Measurements from ENCODE around the gene EFHD2. TPM values are rescaled to one million over a fixed set of nuclear protein-coding genes. Genes with fewer than 3 reads are reported as not detected.
"Not testable (repeated sequence)": the region's sequence is repeated elsewhere in the genome, so short reads cannot be mapped to it uniquely, and the experiment has no call there.

Gene EFHD2
- total RNA-seq, 2 donors from 2014 or later = 44.6 to 90.4 TPM

GRCh38 chr1:15427280-15427666, 17.6 kb downstream of the EFHD2 start:
- Mint-ChIP-seq H3K4me3 (no peak overlapping the region), H3K36me3 (ENCODE audit: low read depth) (peaks cover 52% of the 10 kb centered on the region), H3K27me3 (no peaks in the 10 kb centered on the region), H3K4me1 (peaks cover 9% of the 10 kb centered on the region), H3K9me3 (no peaks in the 10 kb centered on the region), H3K27ac (peak overlapping the region; percentile 36)
- no peak for ATAC-seq (replicated peaks)

GRCh38 chr1:15428252-15428651, 18.6 kb downstream of the EFHD2 start:
- not testable (repeated sequence) for ATAC-seq (replicated peaks)

DNA sequence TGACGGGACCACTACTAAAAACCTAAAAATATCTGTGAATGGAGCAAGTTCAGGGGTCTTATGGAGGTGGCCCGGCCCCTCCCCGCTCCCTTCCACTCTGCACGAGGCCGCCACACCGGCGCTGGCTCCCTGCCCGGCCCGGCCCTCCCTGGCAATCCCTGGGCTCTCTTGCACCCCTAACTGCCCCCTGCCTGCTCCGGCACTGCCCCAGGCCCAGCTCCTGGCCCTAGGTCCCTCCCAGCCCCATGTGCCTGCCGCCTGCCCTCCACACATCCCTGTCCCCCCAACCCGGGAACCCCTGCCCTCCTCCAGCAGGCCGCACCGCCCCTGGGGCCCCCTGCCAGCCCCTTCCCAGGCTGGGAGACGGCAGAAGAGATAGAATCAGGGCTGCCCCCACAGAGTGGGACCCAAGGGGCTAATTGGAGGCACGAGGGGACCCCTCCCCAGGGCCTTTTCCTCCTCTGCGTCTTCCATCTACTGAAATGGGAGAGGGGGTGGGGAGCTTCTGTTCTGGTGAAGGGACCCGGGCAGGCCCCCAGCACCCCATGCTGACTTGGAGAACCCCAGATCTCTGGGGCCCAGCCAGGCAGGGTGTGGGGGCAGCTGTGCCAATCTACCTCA, 19.2 kb downstream of the EFHD2 start:
- Mint-ChIP-seq H3K4me3 (no peak overlapping the region), H3K27ac (no peak overlapping the region), H3K36me3 (ENCODE audit: low read depth) (peaks cover 52% of the 10 kb centered on the region), H3K9me3 (no peaks in the 10 kb centered on the region), H3K4me1 (peaks cover 9% of the 10 kb centered on the region), H3K27me3 (no peaks in the 10 kb centered on the region)
- no peak for ATAC-seq (replicated peaks)

More at GRCh38 chr1:15428252-15428651, 18.6 kb downstream of the EFHD2 start:
- H3K4me1 Mint-ChIP-seq, H3K4me3 Mint-ChIP-seq, H3K27me3 Mint-ChIP-seq, H3K9me3 Mint-ChIP-seq: not testable (repeated sequence)
- peaks cover 52% of the 10 kb centered on the region for H3K36me3 Mint-ChIP-seq (ENCODE audit: low read depth)
- peak overlapping the region; percentile 36 for H3K27ac Mint-ChIP-seq

DNA sequence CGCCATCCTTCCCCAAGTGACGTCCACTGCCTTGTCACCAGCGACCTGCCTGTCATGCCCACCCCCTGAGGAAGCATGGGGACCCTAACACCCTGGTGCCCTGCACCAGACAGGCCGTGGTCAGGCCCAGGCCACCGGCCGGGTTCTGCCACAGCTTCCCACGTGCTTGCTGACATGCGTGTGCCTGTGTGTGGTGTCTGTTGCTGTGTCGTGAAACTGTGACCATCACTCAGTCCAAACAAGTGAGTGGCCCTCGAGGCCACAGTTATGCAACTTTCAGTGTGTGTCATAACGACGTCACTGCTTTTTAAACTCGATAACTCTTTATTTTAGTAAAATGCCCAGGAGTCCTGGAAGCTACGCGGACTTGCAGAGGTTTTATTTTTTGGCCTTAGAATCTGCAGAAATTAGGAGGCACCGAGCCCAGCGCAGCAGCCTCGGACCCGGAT, 20.0 kb downstream of the EFHD2 start:
- peaks cover 9% of the 10 kb centered on the region for H3K4me1 Mint-ChIP-seq
- peaks cover 46% of the 10 kb centered on the region for H3K36me3 Mint-ChIP-seq (ENCODE audit: low read depth)
- no peaks in the 10 kb centered on the region for H3K9me3 Mint-ChIP-seq
- H3K4me3 Mint-ChIP-seq = no peak overlapping the region
- peak; percentile 72 for ATAC-seq (replicated peaks)
- H3K27ac Mint-ChIP-seq = no peak overlapping the region
- no peaks in the 10 kb centered on the region for H3K27me3 Mint-ChIP-seq

GRCh38 chr1:15430787-15431570, 21.3 kb downstream of the EFHD2 start:
- no peaks in the 10 kb centered on the region for H3K27me3 Mint-ChIP-seq
- H3K36me3 Mint-ChIP-seq (ENCODE audit: low read depth) = peaks cover 38% of the 10 kb centered on the region
- no peak overlapping the region for H3K4me3 Mint-ChIP-seq
- no peak overlapping the region for H3K27ac Mint-ChIP-seq
- H3K9me3 Mint-ChIP-seq = no peaks in the 10 kb centered on the region
- ATAC-seq (replicated peaks) = peak; percentile 66
- H3K4me1 Mint-ChIP-seq = peaks cover 8% of the 10 kb centered on the region

- Mint-ChIP-seq H3K9me3 (no peaks in the 10 kb centered on the region), H3K27me3 (no peaks in the 10 kb centered on the region), H3K27ac (no peak overlapping the region)
These were observed 21.9 kb downstream of the EFHD2 start for GRCh38 chr1:15431571-15431948.

DNA sequence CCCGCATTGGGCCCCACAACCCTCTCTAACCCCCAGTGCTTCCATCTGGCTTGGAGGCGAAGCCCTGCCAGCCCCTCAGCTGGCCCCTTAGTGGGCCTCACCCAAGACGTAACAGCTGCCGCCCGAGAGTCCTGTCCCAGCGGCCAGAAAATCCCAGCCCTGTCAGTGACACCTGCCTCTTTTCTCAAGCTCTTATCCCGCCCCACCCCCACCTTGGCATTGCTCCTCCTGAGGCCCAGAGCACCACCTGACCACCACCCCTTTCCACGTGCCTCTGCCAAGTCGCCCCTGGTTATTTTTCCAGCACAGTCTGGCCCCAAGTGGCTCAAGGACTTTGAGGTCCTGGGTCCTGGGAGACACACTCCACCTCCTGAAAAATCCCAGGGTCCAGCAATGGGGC, 22.6 kb downstream of the EFHD2 start:
- H3K27me3 Mint-ChIP-seq = no peaks in the 10 kb centered on the region
- H3K36me3 Mint-ChIP-seq (ENCODE audit: low read depth) = peaks cover 25% of the 10 kb centered on the region
- ATAC-seq (replicated peaks) = no peak
- no peak overlapping the region for H3K27ac Mint-ChIP-seq
- H3K9me3 Mint-ChIP-seq = no peaks in the 10 kb centered on the region
- H3K4me3 Mint-ChIP-seq = no peak overlapping the region
- H3K4me1 Mint-ChIP-seq = no peaks in the 10 kb centered on the region

More at GRCh38 chr1:15431571-15431948, 21.9 kb downstream of the EFHD2 start:
- Mint-ChIP-seq H3K36me3 (ENCODE audit: low read depth) (peaks cover 32% of the 10 kb centered on the region), H3K4me1 (peaks cover 2% of the 10 kb centered on the region), H3K4me3 (no peak overlapping the region)
- no peak for ATAC-seq (replicated peaks)

- Mint-ChIP-seq H3K4me3 (no peak overlapping the region), H3K27ac (no peak overlapping the region), H3K9me3 (no peaks in the 10 kb centered on the region), H3K27me3 (no peaks in the 10 kb centered on the region), H3K36me3 (ENCODE audit: low read depth) (peaks cover 15% of the 10 kb centered on the region), H3K4me1 (no peaks in the 10 kb centered on the region)
- no peak for ATAC-seq (replicated peaks)
These were observed 23.8 kb downstream of the EFHD2 start for GRCh38 chr1:15433471-15433870.

DNA sequence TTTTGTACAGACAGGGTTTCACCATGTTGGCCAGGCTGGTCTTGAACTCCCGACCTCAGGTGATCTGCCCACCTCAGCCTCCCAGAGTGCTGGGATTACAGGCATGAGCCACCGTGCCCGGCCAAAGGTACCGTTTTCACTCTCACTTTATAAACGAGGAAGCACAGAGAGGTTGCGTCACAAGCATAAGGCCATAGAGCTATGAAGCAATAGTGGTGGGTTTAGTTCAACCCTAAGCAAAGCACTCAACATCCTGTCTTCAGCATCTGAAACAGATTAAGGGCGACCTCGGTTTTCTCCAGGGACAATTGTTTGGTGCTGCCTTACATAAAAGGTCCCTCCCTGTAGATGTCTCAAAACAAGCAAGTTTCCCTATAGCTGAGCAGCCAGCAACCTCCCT, 25.1 kb downstream of the EFHD2 start:
- not testable (repeated sequence) for H3K36me3 Mint-ChIP-seq (ENCODE audit: low read depth); ATAC-seq (replicated peaks); H3K9me3 Mint-ChIP-seq; H3K4me1 Mint-ChIP-seq; H3K27ac Mint-ChIP-seq; H3K4me3 Mint-ChIP-seq; H3K27me3 Mint-ChIP-seq

DNA sequence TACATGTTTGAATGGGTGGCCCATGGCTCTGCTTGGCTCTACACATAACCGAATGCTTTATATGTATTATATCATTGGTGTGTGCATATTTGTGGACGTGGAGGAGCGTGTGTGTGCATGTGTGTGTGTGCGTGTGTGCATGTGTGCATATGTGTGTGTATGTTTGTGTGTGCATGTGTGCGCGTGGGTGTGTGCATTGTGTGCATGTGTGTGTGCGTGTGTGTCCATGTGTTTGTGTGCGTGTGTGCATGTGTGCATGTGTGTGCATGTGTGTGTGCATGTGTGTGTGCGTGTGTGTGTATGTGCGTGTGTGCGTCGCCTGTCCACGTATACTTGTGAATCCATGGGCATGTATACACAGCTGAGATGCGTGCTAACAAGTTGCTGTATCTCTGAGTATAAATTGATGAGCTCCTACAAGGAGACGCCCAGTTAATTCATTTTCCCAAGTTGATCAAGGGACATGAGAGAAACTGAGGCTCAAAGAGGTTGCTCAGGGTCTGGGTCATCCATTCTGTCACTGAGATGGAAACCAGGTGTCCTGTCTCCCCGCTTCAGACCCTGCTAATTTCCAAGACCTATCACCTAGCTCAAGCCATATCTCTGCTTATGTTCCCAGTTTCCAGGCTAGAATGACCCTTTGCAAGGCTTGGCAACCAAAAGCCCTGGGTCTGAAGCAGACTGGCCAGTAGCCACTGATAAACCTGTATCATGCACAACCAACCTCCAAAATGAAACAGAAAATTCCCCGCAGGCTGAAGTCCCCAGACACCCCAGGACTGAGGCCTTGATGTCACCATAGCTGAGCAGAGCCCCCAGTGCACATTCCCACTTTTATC, 25.8 kb downstream of the EFHD2 start:
- H3K9me3 Mint-ChIP-seq = no peaks in the 10 kb centered on the region
- H3K36me3 Mint-ChIP-seq (ENCODE audit: low read depth) = peaks cover under 1% of the 10 kb centered on the region
- H3K27ac Mint-ChIP-seq = no peak overlapping the region
- ATAC-seq (replicated peaks) = no peak
- no peak overlapping the region for H3K4me3 Mint-ChIP-seq
- H3K4me1 Mint-ChIP-seq = no peaks in the 10 kb centered on the region
- no peaks in the 10 kb centered on the region for H3K27me3 Mint-ChIP-seq

GRCh38 chr1:15436881-15437442, 27.3 kb downstream of the EFHD2 start:
- Mint-ChIP-seq H3K27me3 (no peaks in the 10 kb centered on the region), H3K9me3 (no peaks in the 10 kb centered on the region), H3K27ac (no peak overlapping the region), H3K4me3 (no peak overlapping the region), H3K36me3 (ENCODE audit: low read depth) (no peaks in the 10 kb centered on the region), H3K4me1 (no peaks in the 10 kb centered on the region)
- no peak for ATAC-seq (replicated peaks)

DNA sequence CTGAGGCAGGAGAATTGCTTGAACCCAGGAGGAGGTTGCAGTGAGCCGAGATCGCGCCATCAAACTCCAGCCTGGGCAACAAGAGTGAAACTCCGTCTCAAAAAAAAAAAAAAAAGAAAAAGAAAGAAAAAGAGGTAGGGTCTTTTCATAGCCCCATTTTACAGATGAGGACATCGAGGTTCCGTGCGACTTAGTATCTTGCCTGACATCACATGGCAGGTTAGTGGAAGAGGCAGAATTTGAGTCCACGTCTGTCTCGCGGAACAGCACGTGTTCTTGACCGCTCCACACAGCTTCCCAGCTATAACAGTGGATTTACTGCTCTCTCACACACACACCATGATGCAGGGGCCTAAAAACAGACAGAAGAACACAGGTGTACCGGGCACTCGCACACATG, 29.6 kb downstream of the EFHD2 start:
- ATAC-seq (replicated peaks) = no peak
- Mint-ChIP-seq H3K27ac (no peak overlapping the region), H3K4me3 (no peak overlapping the region), H3K9me3 (no peaks in the 10 kb centered on the region), H3K27me3 (no peaks in the 10 kb centered on the region), H3K4me1 (no peaks in the 10 kb centered on the region), H3K36me3 (ENCODE audit: low read depth) (no peaks in the 10 kb centered on the region)

GRCh38 chr1:15440357-15440756, 30.7 kb downstream of the EFHD2 start:
- H3K27me3 Mint-ChIP-seq = peaks cover 3% of the 10 kb centered on the region
- H3K27ac Mint-ChIP-seq = no peak overlapping the region
- no peaks in the 10 kb centered on the region for H3K9me3 Mint-ChIP-seq
- no peak overlapping the region for H3K4me3 Mint-ChIP-seq
- no peaks in the 10 kb centered on the region for H3K36me3 Mint-ChIP-seq (ENCODE audit: low read depth)
- no peak for ATAC-seq (replicated peaks)
- H3K4me1 Mint-ChIP-seq = peaks cover 4% of the 10 kb centered on the region

DNA sequence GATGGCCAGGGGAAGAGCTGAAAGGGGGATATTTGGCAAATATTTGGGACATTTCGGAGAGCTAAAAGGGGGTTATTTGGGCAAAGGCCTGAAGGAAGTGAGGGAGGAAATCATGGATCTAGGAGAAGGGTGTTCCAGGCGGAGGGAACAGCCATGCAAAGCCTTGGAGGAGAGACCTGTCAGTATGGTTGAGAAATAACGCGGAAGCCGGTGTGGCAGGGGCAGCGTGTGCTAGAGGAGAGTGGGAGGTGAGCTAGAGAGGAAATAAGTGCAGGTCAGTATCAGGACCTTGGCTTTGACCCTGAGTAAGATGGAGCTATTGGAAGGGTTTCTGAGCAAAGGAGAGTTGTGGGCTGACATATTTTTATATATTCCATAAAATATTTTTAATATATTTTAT, 31.6 kb downstream of the EFHD2 start:
- H3K4me1 Mint-ChIP-seq = peaks cover 4% of the 10 kb centered on the region
- no peak overlapping the region for H3K4me3 Mint-ChIP-seq
- no peaks in the 10 kb centered on the region for H3K9me3 Mint-ChIP-seq
- no peaks in the 10 kb centered on the region for H3K36me3 Mint-ChIP-seq (ENCODE audit: low read depth)
- no peak overlapping the region for H3K27ac Mint-ChIP-seq
- no peak for ATAC-seq (replicated peaks)
- H3K27me3 Mint-ChIP-seq = peaks cover 3% of the 10 kb centered on the region

Data from activated T-helper 17 cell treated with anti-CD3 and anti-CD28 coated beads, Interleukin-2, amount 50 U/mL, for 72 hours (primary cell).